Measurements from ENCODE around the gene SLC43A2. TPM values are rescaled to one million over a fixed set of nuclear protein-coding genes. Genes with fewer than 3 reads are reported as not detected.
A peak's percentile ranks its signal among the peaks of the same experiment; 100 is the strongest.

SLC43A2 gene
- total and polyA plus RNA-seq, 2 of the 13 experiments (the other 11 are each of a cell fraction or from before 2014, with no cell fraction given), result 7.3 to 20.0 TPM

- TF ChIP-seq ZNF292 (CRISPR knock-in tag; IDR thresholded peaks at IDR 0.05; ENCODE audit: borderline replicate concordance, low read depth) (no peak), PAF1 (CRISPR knock-in tag; IDR thresholded peaks at IDR 0.05) (no peak), ZMYM3 (CRISPR knock-in tag; IDR thresholded peaks at IDR 0.05) (peak; percentile 71), ZNF841 (CRISPR knock-in tag; IDR thresholded peaks at IDR 0.05; ENCODE audit: borderline replicate concordance) (no peak), TERF1 (CRISPR knock-in tag; IDR thresholded peaks at IDR 0.05) (no peak), HNRNPL (IDR thresholded peaks at IDR 0.05; ENCODE audit: low read depth, low read length) (no peak), ZNF770 (CRISPR knock-in tag; IDR thresholded peaks at IDR 0.05) (0 out of 2 replicates have a peak, but pooled peaks have one; percentile 12), ZNF570 (CRISPR knock-in tag; IDR thresholded peaks at IDR 0.05; ENCODE audit: borderline replicate concordance) (no peak), ATM (IDR thresholded peaks at IDR 0.05; ENCODE audit: borderline replicate concordance) (no peak), HDAC6 (IDR thresholded peaks at IDR 0.05; ENCODE audit: low read depth, low read length) (no peak), ATF3 (CRISPR knock-in tag; IDR thresholded peaks at IDR 0.05) (no peak), FOXA3 (CRISPR knock-in tag; IDR thresholded peaks at IDR 0.05) (no peak), ZNF30 (CRISPR knock-in tag; IDR thresholded peaks at IDR 0.05) (no peak), ARID4A (CRISPR knock-in tag; IDR thresholded peaks at IDR 0.05; ENCODE audit: borderline replicate concordance) (peak; percentile 91), ZNF230 (CRISPR knock-in tag; IDR thresholded peaks at IDR 0.05) (no peak), ZFYVE20 (CRISPR knock-in tag; IDR thresholded peaks at IDR 0.05; ENCODE audit: borderline replicate concordance, low read depth) (no peak), ZNF639 (CRISPR knock-in tag; conservative IDR thresholded peaks at IDR 0.05) (0 out of 2 replicates have a peak, but pooled peaks have one; percentile 32), THYN1 (CRISPR knock-in tag; IDR thresholded peaks at IDR 0.05; ENCODE audit: borderline replicate concordance, low read depth) (no peak), ZNF326 (CRISPR knock-in tag; IDR thresholded peaks at IDR 0.05; ENCODE audit: borderline replicate concordance) (no peak), ZNF724P (CRISPR knock-in tag; IDR thresholded peaks at IDR 0.05; ENCODE audit: borderline replicate concordance) (no peak)
These were observed at the start of gene SLC43A2 (continued) for GRCh38 chr17:1627982-1628855.

Data from HepG2 (cell line).